Lower leg skin (tissue), 4 donors: Measurements from ENCODE around the gene RHBDL1. TPM values are rescaled to one million over a fixed set of nuclear protein-coding genes. Genes with fewer than 3 reads are reported as not detected.
A peak's percentile ranks its signal among the peaks of the same experiment; 100 is the strongest.

Source experiments
- DNase-seq, 2 donors: peaks; one replicate each; pipeline ENCODE4 v3.0.0-alpha.2; 2019; ENCODE audit warnings: low spot score in 2 of 2
- H3K4me3 ChIP-seq: fragments of 200-600 bp; sonication (generic); 2 replicates; pipeline ENCODE4 v1.5.1; 2017; ENCODE audit warnings: mild to moderate bottlenecking, low read depth; ENCODE audit not compliant: poor library complexity, severe bottlenecking
- POLR2A ChIP-seq, 2 donors: fragments of 450-650 bp; IDR thresholded peaks; one replicate each; pipeline ENCODE4 v1.6.1; 2016 to 2017; ENCODE audit warnings: antibody characterized with exemption in 2 of 2, mild to moderate bottlenecking in 1 of 2, moderate library complexity in 1 of 2
- WGBS, 2 donors: methylation state at CpG; one replicate each; pipeline ENCODE4 v1.1.5; 2018; 5-methylcytosine and 5-hydroxymethylcytosine counted together
- intact Hi-C: fragments of 100-400 bp; cut with DNase I; formaldehyde crosslinking; loops from one replicate; pipeline ENCODE4 v1.15.0; 2023; ENCODE audit warnings: low total_unique reads
- total RNA-seq, 4 donors: library from RNA; depleted of rRNA; stranded (reverse); fragments of >200 nt; gene quantifications; one replicate each; pipeline ENCODE4 v1.1.0, GENCODE V29; 2016
- TF ChIP-seq, protein P1 (sequence below), 3 donors: fragments of 450-650 bp; IDR thresholded peaks; one replicate each; pipeline ENCODE4 v1.5.1; 2016; ENCODE audit warnings: antibody characterized with exemption in 3 of 3, mild to moderate bottlenecking in 3 of 3, moderate library complexity in 2 of 3

RHBDL1 gene
- total RNA-seq, 4 donors from 2014 or later, result 1.4 to 5.3 (median 2.6) TPM

- peak overlapping the region; percentile 80 for H3K4me3 ChIP-seq
- no peak for DNase-seq
- 5 to 7% methylated on average over 11 to 40 of the region's 50 CpGs for WGBS, 2 donors
- intact Hi-C loops, result loop anchor here (10.0 kb wide), 1 partner anchor 124 kb away; no protein-coding TSS in a partner anchor
- TF ChIP-seq, protein P1, sequence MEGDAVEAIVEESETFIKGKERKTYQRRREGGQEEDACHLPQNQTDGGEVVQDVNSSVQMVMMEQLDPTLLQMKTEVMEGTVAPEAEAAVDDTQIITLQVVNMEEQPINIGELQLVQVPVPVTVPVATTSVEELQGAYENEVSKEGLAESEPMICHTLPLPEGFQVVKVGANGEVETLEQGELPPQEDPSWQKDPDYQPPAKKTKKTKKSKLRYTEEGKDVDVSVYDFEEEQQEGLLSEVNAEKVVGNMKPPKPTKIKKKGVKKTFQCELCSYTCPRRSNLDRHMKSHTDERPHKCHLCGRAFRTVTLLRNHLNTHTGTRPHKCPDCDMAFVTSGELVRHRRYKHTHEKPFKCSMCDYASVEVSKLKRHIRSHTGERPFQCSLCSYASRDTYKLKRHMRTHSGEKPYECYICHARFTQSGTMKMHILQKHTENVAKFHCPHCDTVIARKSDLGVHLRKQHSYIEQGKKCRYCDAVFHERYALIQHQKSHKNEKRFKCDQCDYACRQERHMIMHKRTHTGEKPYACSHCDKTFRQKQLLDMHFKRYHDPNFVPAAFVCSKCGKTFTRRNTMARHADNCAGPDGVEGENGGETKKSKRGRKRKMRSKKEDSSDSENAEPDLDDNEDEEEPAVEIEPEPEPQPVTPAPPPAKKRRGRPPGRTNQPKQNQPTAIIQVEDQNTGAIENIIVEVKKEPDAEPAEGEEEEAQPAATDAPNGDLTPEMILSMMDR (IDR thresholded peaks at IDR 0.05), result no peak
- no peak for TF ChIP-seq POLR2A (IDR thresholded peaks at IDR 0.05)
Measured at GRCh38 chr16:668519-669171, 6.8 kb upstream of the RHBDL1 start.

DNA sequence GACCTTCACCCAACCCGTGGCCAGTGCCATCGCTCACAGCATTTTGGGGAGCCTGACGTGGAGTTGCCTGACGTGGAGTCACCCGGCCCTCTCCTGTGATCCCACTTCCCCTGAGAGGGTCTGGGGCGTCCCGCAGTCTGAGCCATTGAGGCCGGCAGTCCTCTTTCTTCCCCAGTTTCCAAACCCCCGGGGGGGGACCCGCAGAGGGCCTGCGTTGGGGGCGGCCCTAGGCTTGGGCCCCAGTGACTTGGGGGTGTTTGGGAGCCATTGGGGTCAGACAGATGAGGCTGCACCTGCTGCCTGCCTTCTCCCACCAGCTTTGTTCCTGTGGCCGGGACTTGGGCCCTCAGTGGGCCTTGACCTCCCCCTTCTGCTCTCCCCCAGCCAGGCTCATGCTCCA lies 5.8 kb upstream of the RHBDL1 start:
- intact Hi-C loops, result loop anchor here (10.0 kb wide), 1 partner anchor 125 kb away; no protein-coding TSS in a partner anchor
- TF ChIP-seq, protein P1 (IDR thresholded peaks at IDR 0.05), result no peak
- TF ChIP-seq POLR2A (IDR thresholded peaks at IDR 0.05), result no peak
- WGBS, 2 donors, result 92 to 97% methylated on average over 12 of the region's 13 CpGs
- no peak for DNase-seq
- no peak overlapping the region for H3K4me3 ChIP-seq

DNA sequence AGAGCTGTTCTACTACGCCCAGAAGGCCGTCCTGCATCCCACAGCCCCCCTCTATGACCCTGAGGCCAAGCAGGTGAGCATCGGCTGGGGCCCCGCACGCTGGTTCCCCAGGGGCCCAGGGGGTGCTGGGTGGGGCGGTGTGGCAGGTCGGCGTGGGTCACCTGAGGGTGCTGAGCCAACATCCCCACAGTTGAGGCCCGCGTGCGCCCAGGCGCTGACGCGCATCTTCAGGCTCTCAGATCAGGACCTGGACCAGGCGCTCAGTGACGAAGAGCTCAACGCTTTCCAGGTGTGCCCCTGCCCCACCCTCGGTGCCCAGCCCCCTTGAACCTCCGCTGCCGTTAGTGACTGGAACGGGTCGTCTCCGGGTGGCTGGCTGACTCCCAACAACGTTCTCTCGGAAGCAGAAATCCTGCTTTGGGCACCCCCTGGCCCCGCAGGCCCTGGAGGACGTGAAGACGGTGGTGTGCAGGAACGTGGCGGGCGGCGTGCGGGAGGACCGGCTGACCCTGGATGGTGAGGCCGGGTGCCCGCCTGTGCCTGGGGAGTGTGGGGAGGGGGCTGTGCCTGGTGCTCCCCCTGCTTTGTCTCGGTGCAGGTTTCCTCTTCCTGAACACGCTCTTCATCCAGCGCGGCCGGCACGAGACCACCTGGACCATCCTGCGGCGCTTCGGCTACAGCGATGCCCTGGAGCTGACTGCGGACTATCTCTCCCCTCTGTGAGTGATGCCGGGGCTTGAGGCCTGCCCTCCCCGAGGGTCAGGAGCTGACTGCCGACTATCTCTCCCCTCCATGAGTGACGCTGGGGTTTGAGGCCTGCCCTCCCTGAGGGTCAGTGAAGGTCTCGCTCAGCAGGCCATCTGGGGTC lies 4.8 kb upstream of the RHBDL1 start:
- TF ChIP-seq, protein P1 (IDR thresholded peaks at IDR 0.05), result no peak
- no peak for TF ChIP-seq POLR2A (IDR thresholded peaks at IDR 0.05)
- WGBS, 2 donors, result 91 to 93% methylated on average over 47 to 51 of the region's 52 CpGs
- intact Hi-C loops, result no loop called here
- DNase-seq, result no peak
- no peak overlapping the region for H3K4me3 ChIP-seq

DNA sequence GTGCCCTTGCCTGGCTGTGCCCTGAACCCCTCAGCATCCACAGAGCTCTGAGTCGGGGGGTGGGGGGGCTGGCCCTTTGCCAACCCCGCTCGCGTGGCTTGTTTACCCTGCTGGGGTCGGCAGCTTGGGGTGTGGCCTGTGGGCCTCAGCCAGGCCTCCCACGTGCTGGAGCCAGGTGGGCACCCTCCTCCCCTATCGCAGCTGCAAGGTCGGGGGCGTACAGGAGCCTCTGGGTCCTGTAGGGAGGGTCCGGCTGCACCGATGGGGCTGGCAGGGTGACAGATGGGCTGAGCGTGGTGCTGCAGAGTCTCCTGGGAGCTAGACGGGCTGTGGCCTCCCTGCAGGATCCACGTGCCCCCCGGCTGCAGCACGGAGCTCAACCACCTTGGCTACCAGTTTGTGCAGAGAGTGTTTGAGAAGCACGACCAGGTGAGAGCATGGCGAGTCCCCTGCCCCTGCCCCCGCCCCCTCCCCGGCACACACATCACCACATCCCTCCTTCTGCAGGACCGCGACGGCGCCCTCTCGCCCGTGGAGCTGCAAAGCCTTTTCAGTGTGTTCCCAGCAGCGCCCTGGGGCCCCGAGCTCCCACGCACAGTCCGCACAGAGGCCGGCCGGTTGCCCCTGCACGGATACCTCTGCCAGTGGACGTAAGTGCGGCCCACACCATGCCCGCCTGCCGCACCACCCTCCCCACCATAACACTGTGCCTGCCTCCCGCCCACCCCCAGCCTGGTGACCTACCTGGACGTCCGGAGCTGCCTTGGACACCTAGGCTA lies 3.9 kb upstream of the RHBDL1 start:
- H3K4me3 ChIP-seq, result no peak overlapping the region
- TF ChIP-seq, protein P1 (IDR thresholded peaks at IDR 0.05), result no peak
- no peak for TF ChIP-seq POLR2A (IDR thresholded peaks at IDR 0.05)
- 84 to 93% methylated on average over 24 to 33 of the region's 40 CpGs for WGBS, 2 donors
- intact Hi-C loops, result no loop called here
- no peak for DNase-seq

DNA sequence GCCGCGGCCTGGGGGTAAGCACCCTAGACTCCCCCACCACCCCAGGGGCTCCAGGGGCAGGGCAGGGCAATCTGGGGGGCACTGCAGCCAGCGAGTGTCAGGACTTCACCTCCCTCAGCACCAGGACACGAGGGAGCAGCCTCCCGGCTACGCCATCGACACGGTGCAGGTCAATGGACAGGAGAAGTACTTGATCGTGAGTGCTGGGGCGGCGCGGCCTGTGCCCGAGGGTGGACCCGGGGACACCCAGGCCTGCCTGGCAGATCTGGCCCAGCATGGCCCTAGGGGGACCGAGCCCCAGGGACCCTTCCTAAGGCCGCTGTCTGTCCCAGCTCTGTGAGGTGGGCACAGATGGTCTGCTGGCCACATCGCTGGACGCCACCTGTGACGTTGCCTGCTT lies 3.1 kb upstream of the RHBDL1 start:
- no peak for TF ChIP-seq POLR2A (IDR thresholded peaks at IDR 0.05)
- TF ChIP-seq, protein P1 (IDR thresholded peaks at IDR 0.05), result no peak
- H3K4me3 ChIP-seq, result no peak overlapping the region
- 93% methylated on average over 15 to 17 of the region's 19 CpGs for WGBS, 2 donors
- no peak for DNase-seq
- intact Hi-C loops, result no loop called here
